Breast epithelium (tissue), 4 donors: ENCODE measurements around the gene LHPP. TPM values are rescaled to one million over a fixed set of nuclear protein-coding genes. Genes with fewer than 3 reads are reported as not detected.

ENCODE experiments used
- DNase-seq, 2 donors: peaks; one replicate each; pipeline ENCODE4 v3.0.0-alpha.2; 2019; ENCODE audit warnings: low spot score in 2 of 2
- H3K27ac ChIP-seq, 2 donors: fragments of 200-600 bp; sonication (generic) in 1 of 2; one replicate each; pipeline ENCODE4 v1.5.1; 2016 to 2019; ENCODE audit warnings: mild to moderate bottlenecking in 1 of 2
- H3K27me3 ChIP-seq, 2 donors: fragments of 200-600 bp; sonication (generic) in 1 of 2; one replicate each; pipeline versions ENCODE4 v1.5.1 to v1.6.0; 2017 to 2019; ENCODE audit warnings: control low read depth in 1 of 2, mild to moderate bottlenecking in 1 of 2
- H3K36me3 ChIP-seq: fragments of 200-600 bp; one replicate; pipeline ENCODE4 v1.5.1; 2019
- H3K4me1 ChIP-seq, 2 donors: fragments of 200-600 bp; sonication (generic); one replicate each; pipeline ENCODE4 v1.5.1; 2016 to 2019; ENCODE audit warnings: control low read depth in 1 of 2
- H3K4me3 ChIP-seq, 3 donors: fragments of 200-600 bp; sonication (generic); 1 replicate in 2 of 3; 2 replicates in 1 of 3; pipeline ENCODE4 v1.5.1; 2016 to 2019; ENCODE audit warnings: mild to moderate bottlenecking in 3 of 3, moderate library complexity in 2 of 3
- H3K9me3 ChIP-seq, 2 donors: fragments of 200-600 bp; sonication (generic) in 1 of 2; one replicate each; pipeline ENCODE4 v1.5.1; 2016 to 2019; ENCODE audit warnings: control low read depth in 1 of 2
- CTCF ChIP-seq, 3 donors: fragments of 450-650 bp; IDR thresholded peaks; one replicate each; pipeline ENCODE4 v1.5.1; 2016 to 2017; ENCODE audit warnings: antibody characterized with exemption in 3 of 3, mild to moderate bottlenecking in 3 of 3, moderate library complexity in 3 of 3
- POLR2A ChIP-seq: fragments of 450-650 bp; IDR thresholded peaks from one replicate; pipeline ENCODE4 v1.6.1; 2016; ENCODE audit warnings: antibody characterized with exemption, mild to moderate bottlenecking, moderate library complexity
- POLR2AphosphoS5 ChIP-seq, 3 donors: sonication (generic); formaldehyde crosslinking; IDR thresholded peaks; one replicate each; pipeline ENCODE4 v1.6.1; 2017; ENCODE audit warnings: antibody characterized with exemption in 3 of 3
- intact Hi-C: fragments of 100-400 bp; cut with DNase I; formaldehyde crosslinking; loops from one replicate; pipeline ENCODE4 v1.15.1; 2023; ENCODE audit warnings: low total_unique reads
- total RNA-seq, 3 donors: library from RNA; depleted of rRNA; stranded (reverse); fragments of >200 nt; gene quantifications; one replicate each; pipeline ENCODE4 v1.1.0, GENCODE V29; 2016

The LHPP gene
- total RNA-seq, 3 donors from 2014 or later = 13.1 to 19.6 (median 17.0) TPM

GRCh38 chr10:124619195-124619594 is 157.6 kb downstream of the LHPP start:
- H3K27me3 ChIP-seq = no peaks in the 10 kb centered on the region
- intact Hi-C loops = no loop called here
- DNase-seq = peak in 1 of 2 donors; percentile 60
- H3K9me3 ChIP-seq = no peaks in the 10 kb centered on the region
- peaks cover 0 to 13% of the 10 kb centered on the region in 2 donors for H3K4me1 ChIP-seq
- no peak for TF ChIP-seq POLR2A
- H3K36me3 ChIP-seq = no peaks in the 10 kb centered on the region
- peak overlapping the region in 1 of 2 donors; percentile 25 for H3K27ac ChIP-seq
- peak overlapping the region in 1 of 3 donors; percentile 35 for H3K4me3 ChIP-seq

- no peaks in the 10 kb centered on the region for H3K36me3 ChIP-seq
- DNase-seq = no peak
- H3K27me3 ChIP-seq = no peaks in the 10 kb centered on the region
- H3K4me3 ChIP-seq = no peak overlapping the region
- H3K27ac ChIP-seq = no peak overlapping the region
- intact Hi-C loops = loop anchor here (5.0 kb wide), 1 partner anchor 1428 kb away; no protein-coding TSS in a partner anchor
- TF ChIP-seq CTCF (IDR thresholded peaks at IDR 0.05) (no peak), POLR2A (no peak), POLR2AphosphoS5 (IDR thresholded peaks at IDR 0.05) (no peak)
- H3K9me3 ChIP-seq = no peaks in the 10 kb centered on the region
- peaks cover 0 to 15% of the 10 kb centered on the region in 2 donors for H3K4me1 ChIP-seq
Observed at GRCh38 chr10:124619802-124620490, 158.3 kb downstream of the LHPP start.

GRCh38 chr10:124621637-124622036 is 160.0 kb downstream of the LHPP start:
- peak overlapping the region in 1 of 2 donors; percentile 3 for H3K27ac ChIP-seq
- H3K4me1 ChIP-seq = peaks cover 0 to 25% of the 10 kb centered on the region in 2 donors
- no peaks in the 10 kb centered on the region for H3K27me3 ChIP-seq
- no peak for TF ChIP-seq POLR2AphosphoS5 (IDR thresholded peaks at IDR 0.05)
- TF ChIP-seq CTCF (IDR thresholded peaks at IDR 0.05) = no peak
- no peak for TF ChIP-seq POLR2A
- no peak for DNase-seq
- no peaks in the 10 kb centered on the region for H3K36me3 ChIP-seq
- intact Hi-C loops = loop anchor here (5.0 kb wide), 1 partner anchor 1429 kb away; no protein-coding TSS in a partner anchor
- no peaks in the 10 kb centered on the region for H3K9me3 ChIP-seq
- H3K4me3 ChIP-seq = no peak overlapping the region

- H3K27me3 ChIP-seq = no peaks in the 10 kb centered on the region
- peak overlapping the region in 1 of 2 donors; percentile 3 for H3K27ac ChIP-seq
- intact Hi-C loops = loop anchor here (5.0 kb wide), 1 partner anchor 1430 kb away; no protein-coding TSS in a partner anchor
- H3K4me1 ChIP-seq = peaks cover 2 to 29% of the 10 kb centered on the region in 2 donors
- DNase-seq = no peak
- TF ChIP-seq CTCF (IDR thresholded peaks at IDR 0.05) (no peak), POLR2A (no peak), POLR2AphosphoS5 (IDR thresholded peaks at IDR 0.05) (no peak)
- no peak overlapping the region for H3K4me3 ChIP-seq
- H3K9me3 ChIP-seq = no peaks in the 10 kb centered on the region
- no peaks in the 10 kb centered on the region for H3K36me3 ChIP-seq
Observed at GRCh38 chr10:124622158-124622557, 160.5 kb downstream of the LHPP start.

GRCh38 chr10:124622866-124623536 is 161.4 kb downstream of the LHPP start:
- Histone ChIP-seq H3K9me3 (no peaks in the 10 kb centered on the region), H3K36me3 (no peaks in the 10 kb centered on the region), H3K4me1 (peaks cover 7 to 33% of the 10 kb centered on the region in 2 donors), H3K27ac (no peak overlapping the region), H3K4me3 (no peak overlapping the region), H3K27me3 (no peaks in the 10 kb centered on the region)
- TF ChIP-seq CTCF (IDR thresholded peaks at IDR 0.05) (no peak), POLR2A (no peak), POLR2AphosphoS5 (IDR thresholded peaks at IDR 0.05) (no peak)
- intact Hi-C loops = loop anchor here (5.0 kb wide), 1 partner anchor 1431 kb away; no protein-coding TSS in a partner anchor
- DNase-seq = no peak
